Adrenal gland (tissue), 12 donors: ENCODE measurements around the gene TRIML2. TPM values are rescaled to one million over a fixed set of nuclear protein-coding genes. Genes with fewer than 3 reads are reported as not detected.

Experiments
- DNase-seq, 7 donors: peaks; one replicate each; pipeline ENCODE4 v3.0.0-alpha.2; 2019 to 2020
- H3K27ac ChIP-seq, 5 donors: fragments of 200-600 bp; sonication (generic) in 4 of 5; 1 replicate in 3 of 5; 2 replicates in 2 of 5; pipeline versions ENCODE4 v1.5.1 to v1.8.0; 2016 to 2020; ENCODE audit warnings: mild to moderate bottlenecking in 1 of 5
- H3K27me3 ChIP-seq: fragments of 200-600 bp; 2 replicates; pipeline ENCODE4 v1.8.0; 2021
- H3K36me3 ChIP-seq, 2 donors: fragments of 200-600 bp; replicated peaks in 1 of 2; 1 replicate in 1 of 2; 2 replicates in 1 of 2; pipeline versions ENCODE4 v1.5.1 to v1.8.0; 2018 to 2022
- H3K4me1 ChIP-seq, 2 donors: fragments of 200-600 bp; replicated peaks in 1 of 2; 1 replicate in 1 of 2; 2 replicates in 1 of 2; pipeline versions ENCODE4 v1.5.1 to v1.8.0; 2018 to 2021
- H3K4me3 ChIP-seq, 4 donors: fragments of 200-600 bp; sonication (generic) in 3 of 4; one replicate each; pipeline ENCODE4 v1.5.1; 2016 to 2018
- H3K9me3 ChIP-seq, 3 donors: fragments of 200-600 bp; sonication (generic) in 1 of 3; replicated peaks in 1 of 3; 1 replicate in 2 of 3; 2 replicates in 1 of 3; pipeline versions ENCODE4 v1.5.1 to v1.8.0; 2016 to 2021
- CTCF ChIP-seq, 6 experiments: fragments of 450-650 bp in 4 of 6; fragments of 200-600 bp in 2 of 6; sonication (generic) in 1 of 6; IDR thresholded peaks; 1 replicate in 5 of 6; 2 replicates in 1 of 6; pipeline versions ENCODE4 v1.5.1 to v1.8.0; 2016 to 2021; ENCODE audit warnings: antibody characterized with exemption in 6 of 6, mild to moderate bottlenecking in 2 of 6, moderate library complexity in 1 of 6
- POLR2A ChIP-seq, 2 donors: fragments of 450-650 bp; IDR thresholded peaks; one replicate each; pipeline ENCODE4 v1.6.1; 2017; ENCODE audit warnings: antibody characterized with exemption in 2 of 2, mild to moderate bottlenecking in 2 of 2, moderate library complexity in 1 of 2
- WGBS, 4 donors: extraction: QIAGEN DNeasy Blood & Tissue Kit in 2 of 4; methylation state at CpG; one replicate each; pipeline versions ENCODE4 v1.1.5 to v1.1.7; 2013 to 2017; 5-methylcytosine and 5-hydroxymethylcytosine counted together
- intact Hi-C, 2 donors: fragments of 100-400 bp; cut with DNase I; formaldehyde crosslinking; loops; one replicate each; pipeline versions ENCODE4 v1.14.1 to v1.15.0; 2022 to 2023
- polyA plus RNA-seq, 3 donors: library from polyadenylated mRNA; stranded (reverse); fragments of 200-250 nt in 2 of 3; fragments of 350-450 nt in 1 of 3; fragmentation: Illumina TruSeq in 1 of 3; extraction: RNeasy Lipid Tissue Mini Kit (QIAGEN cat#74804) in 1 of 3; gene quantifications; one replicate each; pipeline ENCODE4 v1.2.3, GENCODE V29; 2013 to 2014
- total RNA-seq, 9 donors: library from RNA; depleted of rRNA in 4 of 9; stranded (reverse); fragments of >200 nt in 4 of 9; fragments of 120-200 nt in 1 of 9; fragmentation: NEBNext Ultra II Directional in 1 of 9; extraction: Animal tissue kit (Norgen Biotek cat#: 25700) in 1 of 9; gene quantifications; one replicate each; pipeline versions ENCODE4 v1.1.0 to v1.2.4, GENCODE V29; 2013 to 2023
- donor health status: healthy with polysubstance abuse.
- donor health status: Bipolar disorder and iron deficiency.
- donor health status: DM: yes; HTN: yes; CAD: no.
- donor health status: DM: no; HTN: no; CAD: no.
- donor health status: DM: no; HTN: no; CAD: no.
- donor health status: DM: yes; HTN: yes; CAD: no.

TRIML2 gene
- total and polyA plus RNA-seq, 12 donors: 0.11 to 0.51 (median 0.18) TPM; not detected in 6

- no peak for DNase-seq
- Histone ChIP-seq H3K4me1 (no peaks in the 10 kb centered on the region), H3K36me3 (no peaks in the 10 kb centered on the region), H3K9me3 (no peaks in the 10 kb centered on the region), H3K27ac (no peak overlapping the region), H3K4me3 (no peak overlapping the region), H3K27me3 (no peaks in the 10 kb centered on the region)
- intact Hi-C loops: no loop called here
- 44 to 59% (median 54%) methylated on average over 3 of the region's 3 CpGs for WGBS, 4 donors
- TF ChIP-seq POLR2A (IDR thresholded peaks at IDR 0.05) (no peak), CTCF (IDR thresholded peaks at IDR 0.05) (no peak)
These were observed 633 bp upstream of the TRIML2 start for GRCh38 chr4:188110036-188110435.

GRCh38 chr4:188107931-188108843, 1.2 kb downstream of the TRIML2 start:
- no peak for DNase-seq
- H3K36me3 ChIP-seq: no peaks in the 10 kb centered on the region
- H3K27ac ChIP-seq: no peak overlapping the region
- no peak overlapping the region for H3K4me3 ChIP-seq
- no peaks in the 10 kb centered on the region for H3K9me3 ChIP-seq
- intact Hi-C loops: no loop called here
- TF ChIP-seq CTCF (IDR thresholded peaks at IDR 0.05) (no peak), POLR2A (IDR thresholded peaks at IDR 0.05) (no peak)
- H3K4me1 ChIP-seq: no peaks in the 10 kb centered on the region
- H3K27me3 ChIP-seq: no peaks in the 10 kb centered on the region
- 63 to 68% (median 66%) methylated on average over 10 of the region's 10 CpGs for WGBS, 4 donors

GRCh38 chr4:188106454-188106853, 2.9 kb downstream of the TRIML2 start:
- Histone ChIP-seq H3K27ac (no peak overlapping the region), H3K4me3 (no peak overlapping the region), H3K27me3 (no peaks in the 10 kb centered on the region), H3K4me1 (no peaks in the 10 kb centered on the region), H3K36me3 (no peaks in the 10 kb centered on the region), H3K9me3 (no peaks in the 10 kb centered on the region)
- intact Hi-C loops: no loop called here
- no peak for DNase-seq
- 96 to 97% (median 96%) methylated on average over 32 to 40 of the region's 40 CpGs for WGBS, 4 donors
- TF ChIP-seq CTCF (IDR thresholded peaks at IDR 0.05): no peak
- no peak for TF ChIP-seq POLR2A (IDR thresholded peaks at IDR 0.05)

- no peak for DNase-seq
- no peaks in the 10 kb centered on the region for H3K4me1 ChIP-seq
- 89 to 93% (median 91%) methylated on average over 3 of the region's 3 CpGs for WGBS, 4 donors
- TF ChIP-seq POLR2A (IDR thresholded peaks at IDR 0.05): no peak
- no peak for TF ChIP-seq CTCF (IDR thresholded peaks at IDR 0.05)
- H3K4me3 ChIP-seq: no peak overlapping the region
- H3K36me3 ChIP-seq: no peaks in the 10 kb centered on the region
- intact Hi-C loops: no loop called here
- no peak overlapping the region for H3K27ac ChIP-seq
- H3K27me3 ChIP-seq: no peaks in the 10 kb centered on the region
- H3K9me3 ChIP-seq: no peaks in the 10 kb centered on the region
These were observed 16.6 kb downstream of the TRIML2 start for GRCh38 chr4:188092824-188093223.
